ENCODE measurements around the gene KCTD10.

DNA sequence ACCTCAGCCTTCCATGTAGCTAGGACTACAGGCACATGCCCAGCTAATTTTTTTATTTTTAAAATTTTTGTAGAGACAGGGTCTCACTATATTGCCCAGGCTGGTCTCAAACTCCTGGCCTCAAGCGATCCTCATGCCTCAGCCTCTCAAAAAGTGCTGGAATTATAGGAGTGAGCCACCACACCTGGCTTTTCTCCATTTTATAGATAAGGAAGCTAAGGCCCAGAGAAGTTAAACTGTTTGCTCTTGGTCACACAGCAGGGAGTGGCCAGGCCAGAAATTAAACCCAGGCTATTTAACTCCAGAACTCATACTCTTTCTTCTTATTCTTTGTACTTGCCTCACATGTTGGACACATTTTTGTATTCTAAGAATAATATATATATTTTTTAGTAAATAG, 16.8 kb upstream of the KCTD10 start:
- TF ChIP-seq POLR2AphosphoS5 (IDR thresholded peaks at IDR 0.05; ENCODE audit: low read depth, low read length) = no peak
- TF ChIP-seq, protein P1, sequence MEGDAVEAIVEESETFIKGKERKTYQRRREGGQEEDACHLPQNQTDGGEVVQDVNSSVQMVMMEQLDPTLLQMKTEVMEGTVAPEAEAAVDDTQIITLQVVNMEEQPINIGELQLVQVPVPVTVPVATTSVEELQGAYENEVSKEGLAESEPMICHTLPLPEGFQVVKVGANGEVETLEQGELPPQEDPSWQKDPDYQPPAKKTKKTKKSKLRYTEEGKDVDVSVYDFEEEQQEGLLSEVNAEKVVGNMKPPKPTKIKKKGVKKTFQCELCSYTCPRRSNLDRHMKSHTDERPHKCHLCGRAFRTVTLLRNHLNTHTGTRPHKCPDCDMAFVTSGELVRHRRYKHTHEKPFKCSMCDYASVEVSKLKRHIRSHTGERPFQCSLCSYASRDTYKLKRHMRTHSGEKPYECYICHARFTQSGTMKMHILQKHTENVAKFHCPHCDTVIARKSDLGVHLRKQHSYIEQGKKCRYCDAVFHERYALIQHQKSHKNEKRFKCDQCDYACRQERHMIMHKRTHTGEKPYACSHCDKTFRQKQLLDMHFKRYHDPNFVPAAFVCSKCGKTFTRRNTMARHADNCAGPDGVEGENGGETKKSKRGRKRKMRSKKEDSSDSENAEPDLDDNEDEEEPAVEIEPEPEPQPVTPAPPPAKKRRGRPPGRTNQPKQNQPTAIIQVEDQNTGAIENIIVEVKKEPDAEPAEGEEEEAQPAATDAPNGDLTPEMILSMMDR (IDR thresholded peaks at IDR 0.05) = no peak
- no peak for TF ChIP-seq YY1 (IDR thresholded peaks at IDR 0.05; ENCODE audit: low read depth)
- no peak for TF ChIP-seq RAD21 (IDR thresholded peaks at IDR 0.05; ENCODE audit: low read length)
- no peak for TF ChIP-seq SMC3 (IDR thresholded peaks at IDR 0.05; ENCODE audit: low read depth, low read length)
- no peak for TF ChIP-seq JUND (IDR thresholded peaks at IDR 0.05)
